Neuron (in vitro differentiated cells): ENCODE results near the gene ADCK2.
"Not testable (repeated sequence)": the region's sequence is repeated elsewhere in the genome, so short reads cannot be mapped to it uniquely, and the experiment has no call there.

Experiments used
- H2AFZ ChIP-seq: one replicate; pipeline ENCODE4 v1.6.1; 2013; ENCODE audit warnings: low read depth, mild to moderate bottlenecking, inconsistent platforms, low read length, moderate library complexity
- H3K27me3 ChIP-seq: one replicate; pipeline ENCODE4 v1.6.1; 2013; ENCODE audit warnings: low read length; ENCODE audit not compliant: insufficient read depth
- H3K36me3 ChIP-seq: one replicate; pipeline ENCODE4 v1.6.1; 2013; ENCODE audit warnings: low read length; ENCODE audit not compliant: insufficient read depth
- H3K4me1 ChIP-seq: one replicate; pipeline ENCODE4 v1.6.1; 2013; ENCODE audit warnings: low read length; ENCODE audit not compliant: insufficient read depth
- H3K4me3 ChIP-seq: 2 replicates; pipeline ENCODE4 v1.5.1; 2013; ENCODE audit warnings: mild to moderate bottlenecking, low read length, moderate library complexity
- H3K9me3 ChIP-seq: one replicate; pipeline ENCODE4 v1.6.1; 2013; ENCODE audit warnings: low read length

The ADCK2 gene

GRCh38 chr7:140654109-140654387 is 18.7 kb upstream of the ADCK2 start:
- no peaks in the 10 kb centered on the region for H3K36me3 ChIP-seq
- no peak overlapping the region for H3K4me3 ChIP-seq
- no peaks in the 10 kb centered on the region for H3K9me3 ChIP-seq
- no peak overlapping the region for H2AFZ ChIP-seq
- H3K27me3 ChIP-seq: peaks cover 4% of the 10 kb centered on the region
- H3K4me1 ChIP-seq: peaks cover 2% of the 10 kb centered on the region

- Histone ChIP-seq H2AFZ (no peak overlapping the region), H3K9me3 (no peaks in the 10 kb centered on the region), H3K27me3 (peaks cover 4% of the 10 kb centered on the region), H3K4me3 (no peak overlapping the region), H3K4me1 (peaks cover 2% of the 10 kb centered on the region), H3K36me3 (no peaks in the 10 kb centered on the region)
Measured at GRCh38 chr7:140654661-140655060, 18.1 kb upstream of the ADCK2 start.

GRCh38 chr7:140655511-140656408 is 17.0 kb upstream of the ADCK2 start:
- H3K27me3 ChIP-seq: peaks cover 4% of the 10 kb centered on the region

GRCh38 chr7:140656548-140657515 is 15.9 kb upstream of the ADCK2 start:
- no peak overlapping the region for H3K4me3 ChIP-seq
- H2AFZ ChIP-seq: no peak overlapping the region
- H3K9me3 ChIP-seq: peaks cover 2% of the 10 kb centered on the region
- no peaks in the 10 kb centered on the region for H3K36me3 ChIP-seq
- peaks cover 4% of the 10 kb centered on the region for H3K27me3 ChIP-seq
- peaks cover 2% of the 10 kb centered on the region for H3K4me1 ChIP-seq

More at GRCh38 chr7:140655511-140656408, 17.0 kb upstream of the ADCK2 start:
- no peak overlapping the region for H2AFZ ChIP-seq
- H3K9me3 ChIP-seq: peaks cover 2% of the 10 kb centered on the region
- peaks cover 2% of the 10 kb centered on the region for H3K4me1 ChIP-seq
- no peaks in the 10 kb centered on the region for H3K36me3 ChIP-seq
- H3K4me3 ChIP-seq: no peak overlapping the region

GRCh38 chr7:140657891-140658290 is 14.9 kb upstream of the ADCK2 start:
- Histone ChIP-seq H3K9me3 (peaks cover 2% of the 10 kb centered on the region), H3K36me3 (no peaks in the 10 kb centered on the region), H2AFZ (no peak overlapping the region), H3K4me1 (peaks cover 2% of the 10 kb centered on the region), H3K27me3 (peaks cover 4% of the 10 kb centered on the region), H3K4me3 (no peak overlapping the region)

GRCh38 chr7:140659856-140660255 is 12.9 kb upstream of the ADCK2 start:
- H3K4me1 ChIP-seq: no peaks in the 10 kb centered on the region
- no peak overlapping the region for H2AFZ ChIP-seq
- no peaks in the 10 kb centered on the region for H3K36me3 ChIP-seq
- peaks cover 2% of the 10 kb centered on the region for H3K9me3 ChIP-seq
- H3K27me3 ChIP-seq: peaks cover 4% of the 10 kb centered on the region
- no peak overlapping the region for H3K4me3 ChIP-seq

- no peak overlapping the region for H3K4me3 ChIP-seq
- no peaks in the 10 kb centered on the region for H3K4me1 ChIP-seq
- H3K9me3 ChIP-seq: peaks cover 2% of the 10 kb centered on the region
- no peak overlapping the region for H2AFZ ChIP-seq
- H3K27me3 ChIP-seq: peaks cover 4% of the 10 kb centered on the region
- no peaks in the 10 kb centered on the region for H3K36me3 ChIP-seq
Measured at GRCh38 chr7:140661124-140661523, 11.6 kb upstream of the ADCK2 start.

- not testable (repeated sequence) for H2AFZ ChIP-seq, H3K4me1 ChIP-seq, H3K9me3 ChIP-seq, H3K4me3 ChIP-seq, H3K36me3 ChIP-seq
- peaks cover 12% of the 10 kb centered on the region for H3K27me3 ChIP-seq
Measured at GRCh38 chr7:140662938-140663337, 9.8 kb upstream of the ADCK2 start.

- Histone ChIP-seq H3K27me3 (peaks cover 11% of the 10 kb centered on the region), H2AFZ (no peak overlapping the region), H3K4me3 (no peak overlapping the region), H3K4me1 (no peaks in the 10 kb centered on the region), H3K9me3 (no peaks in the 10 kb centered on the region), H3K36me3 (no peaks in the 10 kb centered on the region)
Measured at GRCh38 chr7:140667476-140667875, 5.3 kb upstream of the ADCK2 start.

GRCh38 chr7:140668641-140669040 is 4.1 kb upstream of the ADCK2 start:
- H3K36me3 ChIP-seq: no peaks in the 10 kb centered on the region
- no peaks in the 10 kb centered on the region for H3K9me3 ChIP-seq
- H2AFZ ChIP-seq: no peak overlapping the region
- H3K4me1 ChIP-seq: no peaks in the 10 kb centered on the region
- no peak overlapping the region for H3K4me3 ChIP-seq
- peaks cover 11% of the 10 kb centered on the region for H3K27me3 ChIP-seq

- Histone ChIP-seq H3K9me3 (no peaks in the 10 kb centered on the region), H2AFZ (no peak overlapping the region), H3K27me3 (peaks cover 11% of the 10 kb centered on the region), H3K4me1 (no peaks in the 10 kb centered on the region), H3K4me3 (no peak overlapping the region), H3K36me3 (no peaks in the 10 kb centered on the region)
Measured at GRCh38 chr7:140669352-140669751, 3.4 kb upstream of the ADCK2 start.

- not testable (repeated sequence) for H3K4me3 ChIP-seq, H3K4me1 ChIP-seq, H2AFZ ChIP-seq, H3K36me3 ChIP-seq, H3K9me3 ChIP-seq
- peaks cover 11% of the 10 kb centered on the region for H3K27me3 ChIP-seq
Measured at GRCh38 chr7:140669862-140670261, 2.9 kb upstream of the ADCK2 start.

GRCh38 chr7:140670343-140670935 is 2.3 kb upstream of the ADCK2 start:
- no peaks in the 10 kb centered on the region for H3K36me3 ChIP-seq

More at GRCh38 chr7:140670343-140670935, 2.3 kb upstream of the ADCK2 start:
- H3K4me3 ChIP-seq: no peak overlapping the region
- H2AFZ ChIP-seq: no peak overlapping the region
- no peaks in the 10 kb centered on the region for H3K4me1 ChIP-seq
- H3K9me3 ChIP-seq: no peaks in the 10 kb centered on the region
- peaks cover 11% of the 10 kb centered on the region for H3K27me3 ChIP-seq
